ENCODE data around the gene TSPAN14.

The TSPAN14 gene

GRCh38 chr10:80509108-80509402 lies 54.9 kb downstream of the TSPAN14 start:
- DNase-seq = no peak

- no peak for DNase-seq
These were observed 55.5 kb downstream of the TSPAN14 start for GRCh38 chr10:80509403-80510161.

- no peak for DNase-seq
These were observed 58.0 kb downstream of the TSPAN14 start for GRCh38 chr10:80512031-80512526.

GRCh38 chr10:80513106-80513505 lies 59.0 kb downstream of the TSPAN14 start:
- no peak for DNase-seq

- DNase-seq = no peak
These were observed 61.4 kb downstream of the TSPAN14 start for GRCh38 chr10:80515511-80515910.

- no peak for DNase-seq
These were observed 61.8 kb downstream of the TSPAN14 start for GRCh38 chr10:80515941-80516340.

- no peak for DNase-seq
These were observed 62.5 kb downstream of the TSPAN14 start for GRCh38 chr10:80516506-80517075.

- DNase-seq = no peak
These were observed 63.5 kb downstream of the TSPAN14 start for GRCh38 chr10:80517416-80518142.

- no peak for DNase-seq
These were observed 64.2 kb downstream of the TSPAN14 start for GRCh38 chr10:80518143-80518806.

- DNase-seq = no peak
These were observed 64.8 kb downstream of the TSPAN14 start for GRCh38 chr10:80518807-80519360.

- DNase-seq = no peak
These were observed 66.0 kb downstream of the TSPAN14 start for GRCh38 chr10:80519936-80520650.

GRCh38 chr10:80520661-80521470 lies 66.8 kb downstream of the TSPAN14 start:
- DNase-seq = no peak

GRCh38 chr10:80522756-80523363 lies 68.8 kb downstream of the TSPAN14 start:
- DNase-seq = no peak

- DNase-seq = no peak
These were observed 69.7 kb downstream of the TSPAN14 start for GRCh38 chr10:80523773-80524172.

- DNase-seq = no peak
These were observed 70.2 kb downstream of the TSPAN14 start for GRCh38 chr10:80524190-80524909.

- DNase-seq = no peak
These were observed 72.1 kb downstream of the TSPAN14 start for GRCh38 chr10:80526218-80526617.

- no peak for DNase-seq
These were observed 72.6 kb downstream of the TSPAN14 start for GRCh38 chr10:80526742-80527141.

- DNase-seq = no peak
These were observed 74.1 kb downstream of the TSPAN14 start for GRCh38 chr10:80528185-80528700.

GRCh38 chr10:80528901-80529300 lies 74.8 kb downstream of the TSPAN14 start:
- no peak for DNase-seq

GRCh38 chr10:80529604-80530003 lies 75.5 kb downstream of the TSPAN14 start:
- DNase-seq = peak; percentile 43

Measured in CD4-positive, alpha-beta T cell treated with Interleukin-4 for 4 hours (primary cell).